Endometrium (tissue), 2 donors: ENCODE data around the gene CSNK2B.

ENCODE experiments used
- FAIRE-seq: peaks from 2 replicates; lab custom pipeline; 2012; peaks lifted over from hg19 to GRCh38; lab: Jason Lieb, UNC
- donor health status: control.
- donor health status: control.

The CSNK2B gene

GRCh38 chr6:31665501-31666336 lies at the start of gene CSNK2B:
CSNK2B (plus strand) TSS chr6:31666080; CDS start chr6:31666832, 752 bp downstream.
- FAIRE-seq, result no peak

GRCh38 chr6:31617010-31617409 lies 48.9 kb upstream of the CSNK2B start:
- no peak for FAIRE-seq

- FAIRE-seq, result peak; percentile 98
These were observed 45.9 kb upstream of the CSNK2B start for GRCh38 chr6:31619805-31620585.

GRCh38 chr6:31620586-31621319 lies 45.1 kb upstream of the CSNK2B start, which contains the start of gene PRRC2A:
PRRC2A (plus strand) TSS chr6:31620715; CDS start chr6:31622790, 2,075 bp downstream.
- no peak for FAIRE-seq

GRCh38 chr6:31621320-31621939 lies 44.5 kb upstream of the CSNK2B start:
- no peak for FAIRE-seq

- no peak for FAIRE-seq
These were observed 43.9 kb upstream of the CSNK2B start for GRCh38 chr6:31621991-31622390.

- no peak for FAIRE-seq
These were observed 43.2 kb upstream of the CSNK2B start for GRCh38 chr6:31622684-31623091.

GRCh38 chr6:31624070-31624469 lies 41.8 kb upstream of the CSNK2B start:
- FAIRE-seq, result no peak

- FAIRE-seq, result no peak
These were observed 38.9 kb upstream of the CSNK2B start for GRCh38 chr6:31626952-31627351.

- FAIRE-seq, result no peak
These were observed 38.1 kb upstream of the CSNK2B start for GRCh38 chr6:31627690-31628287.

GRCh38 chr6:31629014-31629413 lies 36.9 kb upstream of the CSNK2B start:
- no peak for FAIRE-seq

- FAIRE-seq, result no peak
These were observed 35.5 kb upstream of the CSNK2B start for GRCh38 chr6:31630177-31630934.

- FAIRE-seq, result no peak
These were observed 34.7 kb upstream of the CSNK2B start for GRCh38 chr6:31631209-31631608.

GRCh38 chr6:31631681-31632278 lies 34.1 kb upstream of the CSNK2B start:
- no peak for FAIRE-seq

- FAIRE-seq, result no peak
These were observed 33.5 kb upstream of the CSNK2B start for GRCh38 chr6:31632279-31632946.

- no peak for FAIRE-seq
These were observed 32.4 kb upstream of the CSNK2B start for GRCh38 chr6:31633447-31633846.

- FAIRE-seq, result no peak
These were observed 31.7 kb upstream of the CSNK2B start for GRCh38 chr6:31634131-31634530.

- FAIRE-seq, result no peak
These were observed 30.8 kb upstream of the CSNK2B start for GRCh38 chr6:31634969-31635575.
